ENCODE results near the gene MPRIP. TPM values are rescaled to one million over a fixed set of nuclear protein-coding genes. Genes with fewer than 3 reads are reported as not detected.

The MPRIP gene
- total RNA-seq, 1 experiment from 2014 or later, result 140 TPM

- TF ChIP-seq, protein P1, sequence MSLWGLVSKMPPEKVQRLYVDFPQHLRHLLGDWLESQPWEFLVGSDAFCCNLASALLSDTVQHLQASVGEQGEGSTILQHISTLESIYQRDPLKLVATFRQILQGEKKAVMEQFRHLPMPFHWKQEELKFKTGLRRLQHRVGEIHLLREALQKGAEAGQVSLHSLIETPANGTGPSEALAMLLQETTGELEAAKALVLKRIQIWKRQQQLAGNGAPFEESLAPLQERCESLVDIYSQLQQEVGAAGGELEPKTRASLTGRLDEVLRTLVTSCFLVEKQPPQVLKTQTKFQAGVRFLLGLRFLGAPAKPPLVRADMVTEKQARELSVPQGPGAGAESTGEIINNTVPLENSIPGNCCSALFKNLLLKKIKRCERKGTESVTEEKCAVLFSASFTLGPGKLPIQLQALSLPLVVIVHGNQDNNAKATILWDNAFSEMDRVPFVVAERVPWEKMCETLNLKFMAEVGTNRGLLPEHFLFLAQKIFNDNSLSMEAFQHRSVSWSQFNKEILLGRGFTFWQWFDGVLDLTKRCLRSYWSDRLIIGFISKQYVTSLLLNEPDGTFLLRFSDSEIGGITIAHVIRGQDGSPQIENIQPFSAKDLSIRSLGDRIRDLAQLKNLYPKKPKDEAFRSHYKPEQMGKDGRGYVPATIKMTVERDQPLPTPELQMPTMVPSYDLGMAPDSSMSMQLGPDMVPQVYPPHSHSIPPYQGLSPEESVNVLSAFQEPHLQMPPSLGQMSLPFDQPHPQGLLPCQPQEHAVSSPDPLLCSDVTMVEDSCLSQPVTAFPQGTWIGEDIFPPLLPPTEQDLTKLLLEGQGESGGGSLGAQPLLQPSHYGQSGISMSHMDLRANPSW (CRISPR knock-in tag; conservative IDR thresholded peaks at IDR 0.05; ENCODE audit: low read depth), result no peak
- no peak for TF ChIP-seq ZNF232 (CRISPR knock-in tag; IDR thresholded peaks at IDR 0.05)
- no peak for TF ChIP-seq JAZF1 (CRISPR knock-in tag; IDR thresholded peaks at IDR 0.05)
- no peak for TF ChIP-seq IRF1 (CRISPR knock-in tag; IDR thresholded peaks at IDR 0.05)
- no peak for TF ChIP-seq ZNF317 (CRISPR knock-in tag; IDR thresholded peaks at IDR 0.05; ENCODE audit: borderline replicate concordance, low read depth)
These were observed 185.6 kb downstream of the MPRIP start (continued) for GRCh38 chr17:17227608-17228520.

DNA sequence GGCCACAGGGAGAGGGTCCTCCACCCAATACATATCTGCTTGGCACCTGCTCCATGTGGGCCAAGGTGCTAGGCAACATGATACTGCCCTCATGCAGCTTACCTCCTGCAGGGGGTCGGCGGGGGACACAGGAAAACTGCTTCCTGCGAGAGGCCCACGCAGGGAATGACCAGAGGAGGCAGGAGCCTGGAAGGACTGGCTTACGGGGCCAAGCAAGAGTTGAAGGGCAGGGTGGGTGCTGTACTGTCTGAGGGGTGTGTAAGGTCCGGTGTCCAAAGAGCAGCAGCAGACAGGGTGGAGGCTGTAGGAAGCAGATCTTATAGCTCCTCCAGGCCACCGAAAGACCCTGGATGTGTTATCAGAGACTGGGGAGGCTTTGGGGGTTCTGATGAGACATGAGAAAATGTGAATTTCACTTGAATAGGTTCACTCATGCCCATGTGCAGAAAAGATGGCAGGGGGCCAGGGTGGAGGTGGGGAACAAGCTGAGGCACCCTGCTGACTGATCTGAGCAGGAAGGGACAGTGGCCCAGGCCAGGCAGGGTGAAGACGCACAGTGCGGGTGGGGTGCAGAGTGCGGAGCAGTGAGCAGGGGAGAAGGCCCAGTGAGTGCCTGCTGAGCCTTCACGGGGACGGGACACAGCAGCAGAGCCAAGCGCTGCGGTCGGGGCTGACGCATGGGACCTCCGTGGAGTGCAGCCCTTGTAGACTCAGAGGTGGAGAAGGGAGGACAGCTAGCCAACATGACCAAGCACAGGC is 186.4 kb downstream of the MPRIP start:
- H3K9me3 Mint-ChIP-seq, result no peaks in the 10 kb centered on the region
- no peak overlapping the region for H3K27ac Mint-ChIP-seq
- H3K4me3 Mint-ChIP-seq, result no peak overlapping the region
- ChIA-PET CTCF (interaction anchor here (1.6 kb wide), 1 partner anchor 87 kb away, joined by 3 read pairs; no protein-coding TSS in a partner anchor), POLR2A (no interaction called here)
- no peaks in the 10 kb centered on the region for H3K4me1 Mint-ChIP-seq
- ATAC-seq (no peak), DNase-seq (ENCODE audit: low spot score) (no peak)
- H3K36me3 Mint-ChIP-seq, result peaks cover 69% of the 10 kb centered on the region
- no peaks in the 10 kb centered on the region for H3K27me3 Mint-ChIP-seq (ENCODE audit: low read depth)
- TF ChIP-seq ZNF423 (CRISPR knock-in tag; IDR thresholded peaks at IDR 0.05) (no peak), ERG (CRISPR knock-in tag; IDR thresholded peaks at IDR 0.05) (no peak), FOXK1 (CRISPR knock-in tag; IDR thresholded peaks at IDR 0.05) (no peak), NFYB (CRISPR knock-in tag; conservative IDR thresholded peaks at IDR 0.05; ENCODE audit: low read depth) (no peak), SMAD3 (CRISPR knock-in tag; IDR thresholded peaks at IDR 0.05; ENCODE audit: borderline replicate concordance) (no peak), JUN (CRISPR knock-in tag; IDR thresholded peaks at IDR 0.05) (no peak), NR2C2 (CRISPR knock-in tag; IDR thresholded peaks at IDR 0.05) (no peak), E2F5 (CRISPR knock-in tag; IDR thresholded peaks at IDR 0.05) (no peak)

GRCh38 chr17:17229416-17230384 is 187.4 kb downstream of the MPRIP start:
- POLR2A ChIA-PET, result no interaction called here
- H3K36me3 Mint-ChIP-seq, result peaks cover 61% of the 10 kb centered on the region
- no peak overlapping the region for H3K4me3 Mint-ChIP-seq
- ATAC-seq (no peak), DNase-seq (ENCODE audit: low spot score) (no peak)
- H3K9me3 Mint-ChIP-seq, result no peaks in the 10 kb centered on the region
- H3K27ac Mint-ChIP-seq, result no peak overlapping the region
- no peaks in the 10 kb centered on the region for H3K27me3 Mint-ChIP-seq (ENCODE audit: low read depth)
- CTCF ChIA-PET, result interaction anchor here (1.6 kb wide), 1 partner anchor 88 kb away, joined by 3 read pairs; no protein-coding TSS in a partner anchor
- no peaks in the 10 kb centered on the region for H3K4me1 Mint-ChIP-seq
- no peak for TF ChIP-seq NR3C1 (CRISPR knock-in tag; conservative IDR thresholded peaks at IDR 0.05; ENCODE audit: low read depth)
- TF ChIP-seq ZNF425 (CRISPR knock-in tag; conservative IDR thresholded peaks at IDR 0.05), result no peak
- TF ChIP-seq, protein P2, sequence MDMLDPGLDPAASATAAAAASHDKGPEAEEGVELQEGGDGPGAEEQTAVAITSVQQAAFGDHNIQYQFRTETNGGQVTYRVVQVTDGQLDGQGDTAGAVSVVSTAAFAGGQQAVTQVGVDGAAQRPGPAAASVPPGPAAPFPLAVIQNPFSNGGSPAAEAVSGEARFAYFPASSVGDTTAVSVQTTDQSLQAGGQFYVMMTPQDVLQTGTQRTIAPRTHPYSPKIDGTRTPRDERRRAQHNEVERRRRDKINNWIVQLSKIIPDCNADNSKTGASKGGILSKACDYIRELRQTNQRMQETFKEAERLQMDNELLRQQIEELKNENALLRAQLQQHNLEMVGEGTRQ (CRISPR knock-in tag; IDR thresholded peaks at IDR 0.05), result no peak
- TF ChIP-seq ZMAT4 (CRISPR knock-in tag; IDR thresholded peaks at IDR 0.05), result no peak
- TF ChIP-seq, protein P3, sequence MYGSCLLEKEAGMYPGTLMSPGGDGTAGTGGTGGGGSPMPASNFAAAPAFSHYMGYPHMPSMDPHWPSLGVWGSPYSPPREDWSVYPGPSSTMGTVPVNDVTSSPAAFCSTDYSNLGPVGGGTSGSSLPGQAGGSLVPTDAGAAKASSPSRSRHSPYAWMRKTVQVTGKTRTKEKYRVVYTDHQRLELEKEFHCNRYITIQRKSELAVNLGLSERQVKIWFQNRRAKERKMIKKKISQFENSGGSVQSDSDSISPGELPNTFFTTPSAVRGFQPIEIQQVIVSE (CRISPR knock-in tag; IDR thresholded peaks at IDR 0.05; ENCODE audit: borderline replicate concordance), result no peak
